ENCODE data around the gene FAM72C.
"Not testable (repeated sequence)": the region's sequence is repeated elsewhere in the genome, so short reads cannot be mapped to it uniquely, and the experiment has no call there.

FAM72C gene

DNA sequence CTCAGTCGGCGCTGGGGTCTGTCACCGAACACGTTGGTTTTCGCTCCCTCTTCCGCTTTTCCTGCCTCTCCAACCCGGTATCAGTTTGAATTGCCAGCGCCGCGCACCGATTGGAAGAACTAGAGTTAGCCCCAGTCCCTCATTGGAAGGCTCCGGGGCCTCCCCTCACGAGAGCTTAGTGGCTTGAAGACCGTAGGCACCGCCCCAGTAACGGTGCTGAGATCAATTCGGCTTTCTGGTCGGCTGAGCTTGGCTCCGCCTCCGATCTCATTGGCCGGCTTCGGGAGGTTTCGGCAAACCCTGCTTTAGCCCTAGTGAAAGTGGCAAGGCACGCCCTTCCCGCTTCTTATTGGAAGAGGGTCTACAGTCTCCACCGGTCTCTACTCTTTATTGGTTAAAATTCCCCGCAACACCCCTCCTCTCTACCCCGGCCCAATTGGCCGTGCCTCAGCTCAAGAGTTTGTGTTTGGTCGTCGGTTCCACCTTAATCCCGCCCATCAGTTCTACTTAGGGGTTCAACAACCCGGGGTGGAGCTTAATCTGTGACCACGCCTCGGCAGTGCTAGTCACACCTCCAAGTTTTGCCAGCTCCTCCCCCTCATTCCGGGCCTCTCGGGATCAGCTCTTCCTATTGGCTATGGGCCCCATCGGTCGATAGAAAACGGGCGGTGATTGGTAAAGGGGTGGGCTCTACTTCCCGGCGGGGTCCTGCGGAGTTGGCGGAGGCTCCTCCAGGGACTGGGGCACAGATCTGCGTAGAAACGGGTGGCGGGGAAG lies at the start of gene FAM72C:
TSS of gene FAM72C (minus strand) at position 63 of the 777 bp plus-strand sequence. CDS start 845 bp downstream, outside the sequence.
- not testable (repeated sequence) for H3K36me3 ChIP-seq (ENCODE audit: insufficient read depth, low read length); H3K9me3 ChIP-seq (ENCODE audit: control insufficient read depth, insufficient read depth, low read length); H3K9ac ChIP-seq (ENCODE audit: low read depth, low read length); H3K4me1 ChIP-seq (ENCODE audit: insufficient read depth, low read length)

- not testable (repeated sequence) for H3K9ac ChIP-seq (ENCODE audit: low read depth, low read length); H3K4me1 ChIP-seq (ENCODE audit: insufficient read depth, low read length); H3K9me3 ChIP-seq (ENCODE audit: control insufficient read depth, insufficient read depth, low read length); H3K36me3 ChIP-seq (ENCODE audit: insufficient read depth, low read length)
These were observed 48.4 kb upstream of the FAM72C start for GRCh38 chr1:144020001-144020738.

DNA sequence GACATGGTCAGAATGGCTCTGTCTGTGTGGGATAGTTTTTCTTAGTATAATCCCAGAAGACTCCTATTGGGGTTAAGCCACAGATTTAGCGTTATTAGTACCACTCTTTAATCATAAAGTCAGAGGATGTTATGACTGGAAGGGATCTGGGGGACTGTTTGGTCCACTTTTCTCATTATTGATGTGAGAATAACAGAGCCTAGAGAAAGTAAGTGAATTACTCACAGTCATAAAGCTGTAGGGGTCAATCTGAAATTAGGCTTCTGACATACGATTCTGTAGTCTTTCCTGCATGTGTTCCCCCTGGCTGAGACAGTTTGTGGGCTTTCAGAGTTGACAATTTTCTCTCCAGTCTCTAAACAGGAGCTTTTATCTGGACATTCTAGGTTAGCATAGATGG lies 47.3 kb upstream of the FAM72C start:
- not testable (repeated sequence) for H3K9ac ChIP-seq (ENCODE audit: low read depth, low read length); H3K4me1 ChIP-seq (ENCODE audit: insufficient read depth, low read length); H3K36me3 ChIP-seq (ENCODE audit: insufficient read depth, low read length); H3K9me3 ChIP-seq (ENCODE audit: control insufficient read depth, insufficient read depth, low read length)

GRCh38 chr1:144015180-144015966 lies 43.6 kb upstream of the FAM72C start:
- not testable (repeated sequence) for H3K4me1 ChIP-seq (ENCODE audit: insufficient read depth, low read length); H3K9ac ChIP-seq (ENCODE audit: low read depth, low read length); H3K9me3 ChIP-seq (ENCODE audit: control insufficient read depth, insufficient read depth, low read length); H3K36me3 ChIP-seq (ENCODE audit: insufficient read depth, low read length)

- H3K36me3 ChIP-seq (ENCODE audit: insufficient read depth, low read length); H3K4me1 ChIP-seq (ENCODE audit: insufficient read depth, low read length); H3K9me3 ChIP-seq (ENCODE audit: control insufficient read depth, insufficient read depth, low read length); H3K9ac ChIP-seq (ENCODE audit: low read depth, low read length): not testable (repeated sequence)
These were observed 42.7 kb upstream of the FAM72C start for GRCh38 chr1:144014528-144014927.

DNA sequence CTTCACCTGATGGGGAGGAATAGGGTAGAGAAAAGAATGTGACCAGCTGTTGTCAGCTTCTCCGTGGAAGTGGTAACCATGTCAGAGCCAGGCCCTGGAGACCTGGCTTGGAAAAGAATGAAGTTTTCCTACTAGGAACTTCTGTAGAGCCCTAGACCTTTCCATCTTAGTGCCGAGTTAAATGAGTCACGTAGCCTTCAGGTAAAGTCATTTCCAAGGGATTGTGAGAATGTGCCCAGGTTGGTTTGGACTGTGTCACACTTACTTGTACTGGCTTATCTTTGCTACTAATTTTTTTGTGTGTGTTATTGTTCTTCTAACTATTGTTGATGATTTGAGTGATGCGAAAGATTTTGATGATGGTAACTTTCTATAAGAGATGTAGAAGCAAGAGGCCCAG lies 42.3 kb upstream of the FAM72C start:
- H3K36me3 ChIP-seq (ENCODE audit: insufficient read depth, low read length); H3K4me1 ChIP-seq (ENCODE audit: insufficient read depth, low read length); H3K9ac ChIP-seq (ENCODE audit: low read depth, low read length); H3K9me3 ChIP-seq (ENCODE audit: control insufficient read depth, insufficient read depth, low read length): not testable (repeated sequence)

DNA sequence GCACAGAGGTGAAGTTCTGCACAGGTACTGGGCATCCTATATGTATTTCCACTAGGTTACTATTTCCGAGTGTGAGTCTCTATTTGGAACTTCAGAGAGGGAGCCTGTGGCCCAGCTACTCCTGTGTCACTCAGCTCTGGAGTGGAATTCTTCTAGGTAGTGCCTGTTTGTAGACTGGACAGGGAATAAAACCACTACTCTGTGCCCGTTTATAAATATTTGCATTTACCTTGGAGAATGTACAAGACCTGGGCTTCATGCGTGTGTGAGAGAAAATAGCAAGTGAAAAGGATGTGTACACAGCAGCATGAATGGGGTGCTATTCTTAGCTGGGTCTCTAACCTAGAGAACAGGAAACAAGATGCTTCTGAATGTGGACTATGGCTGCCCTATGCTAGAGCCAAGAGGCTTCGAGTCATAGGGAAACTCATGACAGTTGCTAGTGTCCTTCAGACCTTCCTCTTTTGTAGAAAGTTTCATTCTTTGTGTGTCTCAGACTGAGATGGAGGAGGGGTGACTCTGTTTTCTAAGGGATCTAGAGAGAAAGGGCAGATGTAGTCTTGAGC lies 40.5 kb upstream of the FAM72C start:
- not testable (repeated sequence) for H3K9me3 ChIP-seq (ENCODE audit: control insufficient read depth, insufficient read depth, low read length); H3K36me3 ChIP-seq (ENCODE audit: insufficient read depth, low read length); H3K9ac ChIP-seq (ENCODE audit: low read depth, low read length); H3K4me1 ChIP-seq (ENCODE audit: insufficient read depth, low read length)

GRCh38 chr1:144009410-144009809 lies 37.6 kb upstream of the FAM72C start:
- not testable (repeated sequence) for H3K36me3 ChIP-seq (ENCODE audit: insufficient read depth, low read length); H3K4me1 ChIP-seq (ENCODE audit: insufficient read depth, low read length); H3K9me3 ChIP-seq (ENCODE audit: control insufficient read depth, insufficient read depth, low read length); H3K9ac ChIP-seq (ENCODE audit: low read depth, low read length)

DNA sequence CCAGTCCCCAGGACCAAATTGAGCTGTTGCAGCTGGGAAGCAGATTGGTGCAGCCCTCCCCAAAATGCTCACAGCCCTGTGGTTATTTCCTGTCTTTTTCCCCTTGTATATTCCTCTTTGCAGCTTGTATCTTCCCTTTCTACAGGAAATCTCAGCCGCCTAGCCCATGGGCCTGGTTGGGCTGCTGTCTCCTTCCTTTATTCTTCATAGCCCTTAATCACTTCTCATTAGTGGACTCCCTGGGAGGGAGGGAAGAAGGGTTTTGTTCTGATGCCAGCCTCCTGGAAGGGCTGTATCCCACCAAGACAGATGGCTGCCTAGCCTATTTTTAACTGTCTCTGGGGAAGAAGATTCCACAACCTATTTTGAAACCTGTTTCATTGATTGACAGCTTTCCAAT lies 32.5 kb upstream of the FAM72C start:
- H3K36me3 ChIP-seq (ENCODE audit: insufficient read depth, low read length); H3K9ac ChIP-seq (ENCODE audit: low read depth, low read length); H3K4me1 ChIP-seq (ENCODE audit: insufficient read depth, low read length); H3K9me3 ChIP-seq (ENCODE audit: control insufficient read depth, insufficient read depth, low read length): not testable (repeated sequence)

GRCh38 chr1:144003306-144004029 lies 31.7 kb upstream of the FAM72C start:
- not testable (repeated sequence) for H3K36me3 ChIP-seq (ENCODE audit: insufficient read depth, low read length); H3K9me3 ChIP-seq (ENCODE audit: control insufficient read depth, insufficient read depth, low read length); H3K9ac ChIP-seq (ENCODE audit: low read depth, low read length); H3K4me1 ChIP-seq (ENCODE audit: insufficient read depth, low read length)

DNA sequence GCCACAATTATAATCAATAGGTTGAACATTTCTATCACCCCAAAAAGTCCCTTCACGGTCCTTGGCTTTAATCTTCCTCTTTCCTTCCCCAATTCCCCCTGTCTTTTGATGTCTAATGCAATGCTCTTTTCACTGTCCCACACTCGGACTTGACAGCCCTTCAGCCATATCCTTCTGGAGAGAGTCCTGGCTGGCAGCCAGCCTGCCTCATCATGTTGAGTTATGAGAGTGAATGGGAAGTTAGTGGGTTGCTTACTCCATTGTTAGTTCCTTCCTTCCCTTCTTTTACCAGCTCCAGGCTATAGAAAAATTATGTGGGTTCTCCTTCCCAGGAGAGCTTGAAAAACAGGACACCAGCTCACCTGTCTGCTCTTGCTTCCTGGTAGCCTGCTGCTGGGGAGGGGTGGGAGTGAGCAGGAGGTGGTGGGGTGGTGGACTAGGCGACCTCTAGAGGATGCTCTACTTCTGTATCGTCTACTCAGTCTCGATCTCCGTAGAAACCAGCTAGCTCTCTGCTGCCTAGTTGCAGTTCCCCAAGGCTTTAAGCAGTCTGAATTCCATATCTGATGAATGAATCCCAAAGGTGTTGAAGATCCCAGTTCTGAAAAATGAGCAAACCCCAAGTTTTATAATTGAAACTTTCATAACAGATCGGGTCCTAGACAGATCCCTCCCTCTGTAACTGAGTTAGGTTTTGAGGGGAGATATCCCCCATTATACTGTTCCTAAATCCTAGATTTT lies 30.5 kb upstream of the FAM72C start:
- not testable (repeated sequence) for H3K36me3 ChIP-seq (ENCODE audit: insufficient read depth, low read length); H3K9me3 ChIP-seq (ENCODE audit: control insufficient read depth, insufficient read depth, low read length); H3K9ac ChIP-seq (ENCODE audit: low read depth, low read length); H3K4me1 ChIP-seq (ENCODE audit: insufficient read depth, low read length)

DNA sequence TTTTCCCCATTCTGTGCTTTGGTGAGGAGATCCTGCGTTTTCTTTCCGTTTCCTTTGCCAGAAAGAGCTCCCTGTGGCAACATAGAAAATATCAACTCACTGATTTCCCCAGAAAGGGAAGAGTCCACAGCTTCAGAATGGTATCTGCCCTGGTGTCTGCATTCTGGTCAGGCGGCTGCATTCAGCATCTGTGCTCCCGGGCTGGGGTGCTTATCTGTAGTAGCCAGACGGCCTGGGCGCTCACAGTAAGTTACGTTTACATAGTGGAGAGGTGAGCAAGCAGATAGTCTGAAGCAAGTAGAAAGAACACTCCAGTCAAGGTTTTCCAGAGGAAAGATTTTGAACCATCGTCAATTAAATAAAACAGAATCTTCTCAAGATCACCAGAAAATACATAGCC lies 29.3 kb upstream of the FAM72C start:
- not testable (repeated sequence) for H3K4me1 ChIP-seq (ENCODE audit: insufficient read depth, low read length); H3K9me3 ChIP-seq (ENCODE audit: control insufficient read depth, insufficient read depth, low read length); H3K36me3 ChIP-seq (ENCODE audit: insufficient read depth, low read length); H3K9ac ChIP-seq (ENCODE audit: low read depth, low read length)

- H3K9me3 ChIP-seq (ENCODE audit: control insufficient read depth, insufficient read depth, low read length); H3K36me3 ChIP-seq (ENCODE audit: insufficient read depth, low read length): not testable (repeated sequence)
These were observed 24.2 kb upstream of the FAM72C start for GRCh38 chr1:143996020-143996419.

More at GRCh38 chr1:143996020-143996419, 24.2 kb upstream of the FAM72C start:
- not testable (repeated sequence) for H3K4me1 ChIP-seq (ENCODE audit: insufficient read depth, low read length); H3K9ac ChIP-seq (ENCODE audit: low read depth, low read length)
